HG03097 (cell line): ENCODE measurements around the gene FMNL3.
"Not testable (repeated sequence)": the region's sequence is repeated elsewhere in the genome, so short reads cannot be mapped to it uniquely, and the experiment has no call there.

Experiments used
- ATAC-seq: cut with Tn5 transposase; IDR thresholded peaks from one replicate; pipeline ENCODE4 v1.9.1; 2021; ENCODE audit not compliant: unreplicated experiment, low FRiP score

The FMNL3 gene

DNA sequence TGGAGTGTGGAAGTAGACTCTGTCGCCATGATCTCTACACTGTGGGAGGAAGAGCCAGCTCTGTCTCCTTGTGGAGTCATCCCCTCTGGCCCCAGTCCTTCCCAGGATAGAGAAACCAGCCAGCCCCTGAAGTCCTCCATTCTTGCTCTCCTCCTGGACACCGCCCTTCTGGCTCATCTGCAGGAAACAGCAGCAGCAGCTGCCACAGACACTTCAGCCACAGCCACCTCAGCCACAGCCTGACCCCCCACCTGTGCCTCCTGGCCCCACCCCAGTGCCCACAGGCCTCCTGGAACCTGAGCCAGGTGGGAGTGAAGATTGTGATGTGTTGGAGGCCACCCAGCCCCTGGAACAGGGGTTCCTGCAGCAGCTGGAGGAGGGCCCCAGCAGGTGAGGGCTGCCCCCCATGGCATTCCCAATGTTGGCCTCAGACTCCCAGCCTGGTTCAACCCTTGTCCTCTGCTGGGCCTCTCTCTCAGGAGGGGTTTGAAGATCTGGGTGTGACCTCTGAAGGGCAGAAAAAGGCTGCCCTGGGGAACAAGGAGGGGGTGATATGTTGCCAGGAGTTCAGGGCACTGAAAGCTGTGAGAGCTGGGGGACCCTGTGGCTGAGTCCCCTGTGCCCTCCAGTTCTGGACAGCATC is 73.4 kb downstream of the FMNL3 start:
- no peak for ATAC-seq

DNA sequence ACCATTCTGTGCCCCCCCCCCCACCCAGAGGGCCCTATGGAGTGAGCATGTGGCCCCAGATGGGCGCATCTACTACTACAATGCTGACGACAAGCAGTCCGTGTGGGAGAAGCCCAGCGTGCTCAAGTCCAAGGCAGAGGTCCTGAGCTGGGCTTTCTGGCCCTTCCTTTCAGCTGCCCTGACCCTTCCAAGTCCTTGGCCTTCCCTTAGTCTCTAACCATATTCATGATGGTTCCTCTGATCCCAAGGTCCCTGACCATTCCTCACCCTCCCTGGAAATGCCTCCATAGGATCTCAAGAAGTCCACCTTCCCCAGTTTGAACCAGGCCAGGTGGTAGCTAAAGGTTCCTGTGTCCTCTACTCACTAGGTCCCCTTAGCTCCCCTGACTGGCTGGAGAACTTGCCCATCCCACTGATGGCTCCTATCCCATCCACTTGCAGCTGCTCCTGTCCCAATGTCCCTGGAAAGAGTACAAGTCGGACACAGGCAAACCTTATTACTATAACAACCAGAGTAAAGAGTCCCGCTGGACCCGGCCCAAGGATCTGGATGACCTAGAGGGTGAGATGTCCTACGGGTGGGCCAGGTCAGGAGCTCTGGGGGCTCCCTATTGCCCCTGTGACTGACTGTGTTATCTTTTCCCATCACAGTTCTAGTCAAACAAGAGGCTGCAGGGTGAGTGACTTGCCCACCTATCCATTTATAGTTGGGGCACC is 74.1 kb downstream of the FMNL3 start:
- ATAC-seq = no peak

DNA sequence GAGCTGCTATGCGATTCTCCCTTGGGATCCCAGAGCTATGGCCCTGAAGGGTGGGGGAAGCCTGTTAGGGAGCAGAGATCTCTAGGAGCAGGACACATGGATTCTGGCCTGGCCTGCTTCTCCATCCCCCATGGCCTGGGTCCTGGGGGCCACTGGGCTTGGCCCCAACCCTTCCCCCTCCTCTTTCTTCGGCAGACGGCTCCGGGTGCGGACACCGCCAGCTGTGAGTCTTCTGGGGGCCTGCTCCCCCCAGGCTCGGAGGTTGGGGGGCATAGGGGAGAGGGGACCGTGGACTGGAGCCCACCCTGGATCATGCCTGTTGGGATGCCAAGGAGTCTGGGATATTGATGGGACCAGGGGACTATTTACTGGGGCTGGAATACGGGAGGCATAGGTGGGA is 74.8 kb downstream of the FMNL3 start:
- no peak for ATAC-seq

DNA sequence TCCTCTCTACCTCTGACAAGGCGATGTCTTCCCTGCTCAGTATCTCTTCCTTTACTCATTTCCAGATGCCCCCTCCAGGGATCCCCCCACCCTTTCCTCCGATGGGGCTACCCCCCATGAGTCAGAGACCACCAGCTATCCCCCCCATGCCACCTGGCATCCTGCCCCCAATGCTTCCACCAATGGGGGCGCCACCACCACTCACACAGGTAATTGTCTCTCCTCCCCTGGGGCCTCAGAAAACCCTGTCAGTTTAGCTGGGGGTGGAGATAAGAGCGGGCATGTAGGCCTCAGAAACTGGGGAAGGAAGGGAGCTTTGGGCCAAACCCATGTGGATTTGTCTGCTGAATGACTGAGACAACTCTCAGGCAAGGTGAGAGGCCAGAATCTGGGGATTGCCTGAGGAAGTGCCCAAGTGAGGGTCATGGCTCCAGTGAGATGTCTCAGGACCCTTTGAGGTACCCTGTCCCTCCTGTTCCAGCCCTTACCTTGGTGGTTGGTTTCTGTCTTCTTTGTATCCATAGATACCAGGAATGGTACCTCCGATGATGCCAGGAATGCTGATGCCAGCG is 75.8 kb downstream of the FMNL3 start:
- no peak for ATAC-seq

DNA sequence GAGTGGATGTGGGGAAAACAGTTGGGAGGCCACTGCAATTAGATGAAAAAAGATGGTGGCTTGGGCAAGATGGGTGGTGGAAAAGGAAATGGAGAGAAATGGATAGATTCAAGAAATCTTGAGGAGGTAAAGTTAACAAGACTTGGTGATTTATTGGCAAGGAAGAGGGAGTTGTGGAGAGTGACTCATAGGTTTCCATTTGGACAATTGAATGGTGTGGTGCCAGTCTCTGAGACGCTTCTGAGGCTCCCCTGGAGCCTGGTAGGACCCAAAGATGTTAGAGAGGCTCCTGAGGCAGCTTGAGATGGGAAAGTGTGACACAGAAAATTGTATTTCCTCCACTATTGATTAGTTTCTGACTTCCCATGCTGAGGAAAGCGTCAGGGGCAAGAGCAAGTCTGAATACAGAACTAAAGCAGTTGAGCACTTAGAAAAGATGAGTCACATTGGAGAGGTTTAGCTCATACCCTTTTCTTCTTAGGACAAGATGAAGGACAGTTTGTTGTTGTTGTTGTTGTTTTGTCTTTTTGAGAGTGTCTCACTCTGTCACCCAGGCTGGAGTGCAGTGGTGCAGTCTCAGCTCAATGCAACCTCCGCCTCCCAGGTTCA is 79.3 kb downstream of the FMNL3 start:
- ATAC-seq = no peak

DNA sequence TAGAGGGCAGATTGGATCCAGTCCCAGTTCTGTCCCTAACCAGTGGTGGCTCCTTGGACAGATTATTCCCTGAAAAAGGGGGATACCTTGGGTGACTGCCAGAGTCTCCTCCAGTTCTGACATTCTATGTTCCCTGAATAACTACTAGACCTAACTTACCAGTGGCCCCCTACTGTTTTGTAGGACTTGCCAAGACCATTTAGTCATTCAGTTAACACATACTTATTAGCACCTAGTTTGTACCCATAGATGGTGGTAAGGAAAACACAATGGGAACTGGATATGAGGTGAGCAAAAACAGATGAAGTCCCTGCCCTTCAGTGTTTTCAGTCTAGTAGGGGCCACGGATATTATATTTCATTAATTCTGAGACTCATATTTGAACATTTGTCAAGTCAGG is 80.4 kb downstream of the FMNL3 start:
- no peak for ATAC-seq

DNA sequence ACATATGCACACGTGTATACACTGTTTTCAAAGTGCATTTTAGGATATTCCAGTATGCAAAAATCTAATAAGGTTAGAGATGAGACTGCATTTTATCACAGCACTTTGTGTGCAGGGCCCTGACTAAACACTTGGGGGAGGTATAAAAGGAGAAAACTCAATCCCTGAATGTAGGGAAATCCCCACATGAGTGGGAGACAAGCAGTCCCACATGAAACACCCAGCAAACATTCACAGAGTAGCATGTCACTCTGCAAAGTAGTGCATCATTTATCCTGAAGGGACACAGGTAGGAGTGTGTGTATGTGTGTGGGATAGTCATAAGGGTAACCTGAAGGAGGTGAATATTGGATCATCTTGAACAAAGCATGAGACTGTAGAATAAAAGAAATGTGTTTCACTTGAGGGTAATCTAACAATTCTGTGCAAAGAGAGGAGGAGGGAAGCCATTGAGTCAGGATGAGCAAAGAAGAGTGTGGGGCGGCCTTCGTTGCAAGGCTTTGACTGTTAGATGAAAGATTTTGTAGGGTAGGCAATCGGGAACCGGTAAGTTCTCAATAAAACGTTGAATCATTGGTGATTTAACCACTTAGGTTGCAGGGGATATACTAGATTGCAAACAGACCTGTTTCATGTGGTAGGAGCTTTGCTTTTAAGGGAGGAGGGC is 80.9 kb downstream of the FMNL3 start:
- ATAC-seq = no peak

DNA sequence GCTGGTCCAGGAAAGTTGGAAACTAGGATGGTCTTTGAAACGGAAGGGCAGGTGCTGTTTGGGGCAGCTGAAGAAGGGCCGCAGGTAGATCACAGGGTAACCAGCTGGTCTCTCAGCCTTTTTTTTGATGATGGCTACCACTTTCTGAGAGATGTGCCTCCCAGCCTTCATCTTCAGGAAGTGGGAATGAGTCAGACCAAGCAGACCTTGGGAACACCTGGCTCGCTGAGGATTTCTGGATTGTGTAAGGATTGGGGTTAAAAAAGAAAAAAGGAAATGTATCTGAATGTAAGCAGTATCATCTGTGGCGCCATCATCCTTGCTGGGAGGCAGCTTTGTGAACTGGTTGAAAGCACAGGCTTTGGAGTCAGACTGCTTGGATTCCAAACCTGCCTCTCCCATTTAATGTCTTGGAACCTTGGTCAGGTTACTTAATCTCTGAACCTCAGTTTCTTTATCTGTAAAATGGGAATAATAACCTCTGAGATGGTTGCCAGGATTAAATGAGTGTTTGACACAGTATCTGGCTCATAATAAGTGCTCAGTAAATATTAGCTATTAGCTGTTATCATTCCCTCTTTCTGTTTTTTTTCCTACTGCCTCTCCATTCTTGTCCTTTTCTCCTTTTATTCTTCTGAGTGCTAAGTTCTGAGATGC is 82.2 kb downstream of the FMNL3 start:
- ATAC-seq = no peak

DNA sequence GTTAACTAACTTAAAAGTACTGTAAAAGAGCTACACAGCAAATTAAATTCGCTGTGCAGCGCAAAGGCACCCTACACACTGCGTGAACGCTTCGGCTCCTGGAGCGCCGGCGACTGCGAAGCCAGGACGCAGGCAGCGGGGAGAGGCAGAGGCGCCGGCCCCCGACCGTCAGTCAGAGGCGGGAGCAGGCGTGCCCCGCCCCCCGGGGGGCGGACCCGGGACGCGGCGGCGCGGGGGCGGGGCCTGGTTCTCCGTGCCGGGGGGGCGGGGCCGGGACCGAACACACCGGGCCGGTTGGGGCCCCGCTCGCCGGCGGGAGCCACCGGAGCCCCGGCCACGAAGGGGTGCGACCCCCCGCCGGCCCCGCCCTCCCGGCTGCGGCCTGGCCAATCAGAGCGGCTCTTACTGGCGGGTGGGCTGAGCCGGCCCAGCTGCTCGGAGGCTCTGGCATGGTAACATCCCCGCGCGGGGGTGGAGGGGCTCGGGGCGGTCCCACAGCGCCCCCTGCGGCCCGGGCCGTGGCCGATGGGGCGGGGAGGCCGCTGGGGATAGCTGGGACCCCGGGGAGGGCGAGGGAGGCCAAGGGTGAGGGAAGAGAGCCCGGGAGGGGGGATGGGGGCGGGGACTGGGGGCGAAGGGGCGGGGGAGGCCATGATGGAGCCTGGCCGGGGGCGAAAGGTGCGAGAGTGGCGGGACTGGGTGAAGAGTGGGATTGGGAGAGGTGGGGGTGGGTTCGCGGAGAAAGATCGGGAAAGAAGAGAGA is 83.9 kb downstream of the FMNL3 start, which contains the start of gene PRPF40B:
PRPF40B (plus strand) TSS at position 420 of the 763 bp plus-strand sequence; CDS start at position 450, 30 bp downstream.
- peak; percentile 64 for ATAC-seq

DNA sequence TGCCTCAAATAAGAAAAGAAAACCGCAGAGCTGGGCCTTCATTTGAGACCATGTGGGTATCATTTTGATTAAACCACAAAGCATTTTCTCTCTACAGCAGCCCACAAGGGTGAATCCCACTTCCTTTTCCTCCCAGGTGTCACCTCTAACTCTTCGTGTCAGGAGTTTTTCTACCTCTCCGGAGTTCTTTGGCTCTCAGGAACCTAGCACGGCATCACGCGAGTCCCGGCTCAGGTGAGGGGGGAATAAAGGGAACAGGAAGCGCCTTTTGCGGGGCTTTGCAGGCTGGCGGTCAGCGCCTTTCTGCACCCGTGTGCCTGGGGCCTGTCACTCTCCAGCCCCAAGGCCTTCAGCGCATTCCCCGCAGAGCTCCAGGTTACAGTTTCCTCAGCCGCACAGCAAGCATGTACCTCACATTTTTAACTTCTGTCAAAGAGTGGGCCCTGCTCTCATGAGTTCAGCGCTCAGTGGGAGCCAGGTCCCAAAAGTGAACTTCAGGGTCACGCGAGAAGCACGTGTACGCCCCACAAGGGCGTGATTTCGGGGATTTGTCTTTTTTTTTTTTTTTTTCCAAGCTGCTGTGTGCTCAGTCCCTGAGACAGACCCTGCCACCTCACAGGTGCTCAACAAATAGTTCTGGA is 84.6 kb downstream of the FMNL3 start:
- peak; percentile 28 for ATAC-seq

DNA sequence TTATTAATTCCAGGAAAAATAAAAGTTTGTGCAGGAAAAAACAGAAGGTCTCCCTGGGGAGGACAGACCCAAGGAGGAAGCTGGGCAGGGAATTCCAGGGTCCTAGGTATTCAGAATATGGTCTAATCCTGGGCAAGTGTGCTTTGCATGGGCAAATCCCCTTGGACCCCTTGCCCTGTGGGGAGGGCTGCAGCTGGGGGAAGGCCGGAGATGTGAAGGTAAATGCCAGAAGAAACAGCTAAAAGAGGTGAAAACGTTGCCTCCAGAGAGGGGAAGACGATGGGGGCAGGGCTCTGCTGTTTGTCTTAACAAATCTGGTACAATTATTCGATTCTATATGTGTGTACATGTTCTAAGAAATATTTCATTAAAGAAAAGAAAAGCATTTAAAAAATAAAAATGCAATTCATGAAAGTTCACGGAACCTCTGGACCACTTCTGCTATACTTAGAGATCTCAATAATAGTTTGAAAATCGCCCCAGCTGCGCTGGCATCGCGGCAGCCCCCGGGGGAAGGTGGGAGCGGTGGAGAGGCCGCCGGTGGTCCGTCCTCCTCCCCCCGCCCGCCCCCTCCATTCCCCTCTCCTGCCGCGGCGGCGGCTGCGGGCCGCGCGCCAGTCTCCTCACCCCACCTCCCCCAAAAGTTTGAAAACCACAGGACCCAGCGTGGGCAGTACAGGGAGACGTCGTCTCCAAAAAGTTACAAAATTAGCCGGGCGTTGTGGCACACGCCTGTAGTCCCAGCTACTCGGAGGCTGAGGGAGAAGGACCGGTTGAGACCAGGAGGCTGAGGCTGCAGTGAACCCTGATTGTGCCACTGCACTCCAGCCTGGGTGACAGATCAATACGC is 85.3 kb downstream of the FMNL3 start:
- ATAC-seq = peak; percentile 21

DNA sequence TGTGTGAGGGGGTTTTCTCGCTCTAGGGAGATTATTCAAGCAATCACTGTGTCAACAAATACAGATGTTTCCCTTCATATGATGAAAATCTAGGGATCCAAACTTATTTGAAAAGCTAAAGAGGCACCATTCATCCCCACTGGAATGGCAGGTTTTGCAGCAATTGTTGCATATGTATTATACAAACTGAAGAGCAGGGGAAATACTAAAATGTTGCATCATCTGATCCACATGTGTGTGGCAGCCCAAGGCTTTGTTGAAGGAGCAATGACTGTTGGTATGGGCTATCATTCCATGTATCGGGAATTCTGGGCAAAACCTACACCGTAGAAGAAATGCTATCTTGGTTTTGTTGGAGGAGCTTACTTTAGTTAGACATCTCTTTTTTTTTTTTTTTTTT is 87.9 kb downstream of the FMNL3 start:
- no peak for ATAC-seq

DNA sequence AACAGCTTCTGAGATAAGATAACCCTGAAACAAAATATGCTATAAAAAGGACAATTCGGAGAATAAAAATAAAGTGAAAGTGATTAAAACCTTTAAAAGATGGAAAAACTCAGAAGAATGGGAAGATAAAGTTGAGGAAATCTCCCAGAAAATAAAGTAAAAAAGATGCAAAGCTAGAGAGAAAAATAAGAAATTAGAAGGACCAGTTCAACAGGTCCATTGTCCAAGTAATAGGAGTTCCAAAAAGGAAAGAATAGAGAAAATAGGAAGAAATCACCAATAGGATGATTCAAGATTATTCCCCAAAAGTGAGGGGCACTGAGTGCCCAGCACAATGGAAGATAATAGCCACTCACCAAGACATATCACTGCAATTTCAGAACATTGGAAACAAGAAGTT is 88.6 kb downstream of the FMNL3 start:
- ATAC-seq = no peak

DNA sequence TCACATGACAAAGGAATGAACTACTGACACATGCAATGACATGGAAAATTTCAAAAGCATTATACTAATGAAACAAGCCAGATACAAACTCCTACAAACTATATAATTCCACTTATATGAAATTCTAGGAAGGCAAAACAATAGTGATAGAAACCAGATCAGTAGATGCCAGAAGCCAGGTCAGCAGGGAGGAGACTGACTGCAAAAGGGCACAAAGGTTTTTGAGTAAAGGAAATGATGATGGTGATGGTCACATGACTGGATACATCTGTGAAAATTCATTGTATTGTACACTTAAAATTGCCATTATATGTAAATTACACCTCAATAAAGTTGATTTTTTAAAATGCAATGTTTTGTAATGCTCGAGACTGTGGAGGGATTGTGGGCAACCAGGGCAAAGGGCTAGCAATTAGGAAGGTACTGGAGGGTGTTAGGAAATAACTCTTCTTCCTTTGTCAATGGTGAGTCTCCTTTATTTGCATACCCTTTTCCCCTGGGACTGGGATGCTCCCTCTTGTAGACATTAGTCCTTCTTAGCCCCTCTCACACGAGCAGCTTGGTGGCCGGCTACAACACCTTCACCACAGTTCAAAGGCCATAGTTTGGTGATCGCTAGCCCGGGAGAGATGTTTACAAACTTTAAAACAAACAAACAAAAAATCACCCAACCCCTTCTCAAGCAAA is 90.5 kb downstream of the FMNL3 start:
- ATAC-seq = no peak

DNA sequence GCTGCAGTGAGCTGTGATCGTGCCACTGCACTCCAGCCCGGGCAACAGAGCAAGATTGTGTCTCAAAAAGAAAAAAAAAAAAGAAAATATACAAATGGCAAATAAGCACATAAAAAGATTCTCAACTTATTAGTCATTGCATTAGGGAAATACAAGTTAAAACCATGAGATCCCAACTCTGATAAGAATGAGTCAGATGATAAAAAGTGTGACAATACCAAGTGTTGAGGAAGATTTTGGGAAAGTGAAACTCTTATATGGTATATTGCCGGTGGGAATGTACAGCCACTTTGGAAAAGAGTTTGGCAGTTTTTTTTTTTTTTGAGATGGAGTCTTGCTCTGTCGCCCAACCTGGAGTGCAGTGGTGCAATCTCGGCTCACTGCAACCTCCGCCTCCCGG is 91.5 kb downstream of the FMNL3 start:
- ATAC-seq = no peak

DNA sequence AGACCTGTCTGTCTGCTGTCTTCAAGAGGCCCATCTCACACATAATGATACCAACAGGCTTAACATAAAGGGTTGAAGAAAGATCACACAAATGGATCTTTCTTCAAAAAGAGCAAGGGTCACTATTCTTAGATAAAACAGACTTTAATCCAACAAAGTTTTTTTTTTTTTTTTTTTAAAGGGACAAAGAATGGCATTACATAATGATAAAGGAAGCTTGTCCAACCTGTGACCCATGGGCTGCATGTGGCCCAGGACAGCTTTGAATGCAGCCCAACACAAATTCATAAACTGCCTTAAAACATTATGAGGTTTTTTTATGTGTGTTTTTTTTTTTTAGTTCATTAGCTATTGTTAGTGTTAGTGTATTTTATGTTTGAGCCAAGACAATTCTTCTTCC is 95.0 kb downstream of the FMNL3 start:
- no peak for ATAC-seq

DNA sequence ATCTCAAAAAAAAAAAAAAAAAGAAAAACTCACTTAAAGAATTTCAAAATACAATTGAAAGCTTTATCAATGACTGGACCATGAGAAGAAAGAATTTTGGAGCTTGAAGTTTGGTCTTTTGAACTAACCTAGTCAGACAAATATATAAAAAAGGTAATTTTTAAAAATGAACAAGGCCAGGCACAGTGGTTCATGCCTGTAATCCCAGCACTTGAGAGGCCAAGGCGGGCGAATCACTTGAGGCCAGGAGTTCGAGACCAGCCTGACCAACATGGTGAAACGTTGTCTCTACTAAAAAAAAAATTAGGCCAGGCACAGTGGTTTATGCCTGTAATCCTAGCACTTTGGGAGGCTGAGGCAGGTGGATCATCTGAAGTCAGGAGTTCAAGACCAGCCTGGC is 96.4 kb downstream of the FMNL3 start:
- ATAC-seq = not testable (repeated sequence)

DNA sequence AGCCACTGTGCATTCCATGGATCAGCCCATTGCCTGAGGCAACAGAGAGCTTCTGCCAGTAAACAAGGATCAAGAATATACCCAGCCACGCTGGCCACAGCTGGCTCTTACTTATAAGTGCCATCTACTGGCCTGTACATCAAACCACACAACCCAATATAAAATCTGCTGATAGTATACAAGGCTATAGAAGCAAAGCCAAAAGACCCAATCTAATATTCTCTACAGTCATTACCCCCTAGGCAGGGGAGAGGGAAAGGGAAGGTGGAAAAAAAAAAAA is 97.4 kb downstream of the FMNL3 start:
- no peak for ATAC-seq
